Coronary artery (tissue), 2 donors: ENCODE measurements around the gene MYH11.
"Not testable (repeated sequence)": the region's sequence is repeated elsewhere in the genome, so short reads cannot be mapped to it uniquely, and the experiment has no call there.

Source experiments
- DNase-seq: peaks from one replicate; pipeline ENCODE4 v3.0.0-alpha.2; 2017; ENCODE audit warnings: low spot score
- H3K27ac ChIP-seq, 2 donors: fragments of 200-600 bp; sonication (generic); one replicate each; pipeline ENCODE4 v1.5.1; 2016 to 2019
- H3K4me3 ChIP-seq: fragments of 200-600 bp; sonication (generic); 2 replicates; pipeline ENCODE4 v1.5.1; 2016; ENCODE audit warnings: mild to moderate bottlenecking, moderate library complexity
- CTCF ChIP-seq: fragments of 200-600 bp; sonication (generic); IDR thresholded peaks from one replicate; pipeline ENCODE4 v1.5.1; 2019; ENCODE audit warnings: antibody characterized with exemption

Gene MYH11

GRCh38 chr16:15703029-15703736 lies 153.6 kb downstream of the MYH11 start:
- Histone ChIP-seq H3K27ac (peak overlapping the region in 1 of 2 donors; percentile 36), H3K4me3 (no peak overlapping the region)
- no peak for TF ChIP-seq CTCF
- DNase-seq = no peak

- no peak for DNase-seq
- Histone ChIP-seq H3K27ac (peak overlapping the region in 1 of 2 donors; percentile 36), H3K4me3 (no peak overlapping the region)
- no peak for TF ChIP-seq CTCF
Observed at GRCh38 chr16:15701975-15702970, 154.6 kb downstream of the MYH11 start.

GRCh38 chr16:15701367-15701766 lies 155.5 kb downstream of the MYH11 start:
- no peak overlapping the region for H3K4me3 ChIP-seq
- H3K27ac ChIP-seq = no peak overlapping the region
- TF ChIP-seq CTCF = no peak
- DNase-seq = no peak

- DNase-seq = no peak
- H3K4me3 ChIP-seq = no peak overlapping the region
- no peak overlapping the region for H3K27ac ChIP-seq
- no peak for TF ChIP-seq CTCF
Observed at GRCh38 chr16:15699819-15700218, 157.0 kb downstream of the MYH11 start.

GRCh38 chr16:15694499-15694898 lies 162.3 kb downstream of the MYH11 start:
- TF ChIP-seq CTCF = no peak
- H3K4me3 ChIP-seq = no peak overlapping the region
- H3K27ac ChIP-seq = no peak overlapping the region
- DNase-seq = no peak

GRCh38 chr16:15692508-15692907 lies 164.3 kb downstream of the MYH11 start:
- not testable (repeated sequence) for H3K27ac ChIP-seq, DNase-seq, H3K4me3 ChIP-seq

GRCh38 chr16:15691046-15691445 lies 165.8 kb downstream of the MYH11 start:
- no peak overlapping the region for H3K4me3 ChIP-seq
- no peak for TF ChIP-seq CTCF
- no peak for DNase-seq
- peak overlapping the region in 1 of 2 donors; percentile 3 for H3K27ac ChIP-seq
